SU-DHL-6 (cell line): ENCODE results near the gene CEP350.

Experiments used
- H2AFZ ChIP-seq: fragments of 200-600 bp; sonication (generic); 2 replicates; pipeline ENCODE4 v1.6.1; 2014; ENCODE audit warnings: low read depth, mild to moderate bottlenecking, moderate library complexity, mixed read lengths, antibody characterized with exemption, low read length; ENCODE audit not compliant: severe bottlenecking
- H3F3A ChIP-seq: fragments of 200-600 bp; shearing (Covaris generic); 2 replicates; pipeline ENCODE4 v1.6.0; 2016; ENCODE audit warnings: antibody characterized with exemption, mild to moderate bottlenecking; ENCODE audit not compliant: insufficient read depth
- H3K27ac ChIP-seq: fragments of 200-600 bp; sonication (generic); 2 replicates; pipeline ENCODE4 v1.5.1; 2016; ENCODE audit warnings: low read depth, mild to moderate bottlenecking, low read length, moderate library complexity, mixed read lengths
- H3K27me3 ChIP-seq: fragments of 200-600 bp; sonication (generic), shearing (Covaris generic); 2 replicates; pipeline ENCODE4 v1.6.0; 2014; ENCODE audit warnings: mild to moderate bottlenecking, low read length
- H3K36me3 ChIP-seq: fragments of 200-600 bp; sonication (generic); 2 replicates; pipeline ENCODE4 v1.6.1; 2014; ENCODE audit warnings: mild to moderate bottlenecking, low read length, mixed read lengths
- H3K4me2 ChIP-seq: fragments of 300-600, 200-600 bp; shearing (Covaris generic), sonication (generic); 2 replicates; pipeline ENCODE4 v1.6.0; 2014; ENCODE audit warnings: low read length, low read depth, mild to moderate bottlenecking; ENCODE audit not compliant: poor library complexity, severe bottlenecking
- H3K4me3 ChIP-seq: fragments of 200-600 bp; sonication (generic); 2 replicates; pipeline ENCODE4 v1.5.1; 2014; ENCODE audit warnings: antibody characterized with exemption, low read length, mild to moderate bottlenecking, mixed read lengths; ENCODE audit not compliant: insufficient read depth, poor library complexity, severe bottlenecking
- H3K79me2 ChIP-seq: fragments of 200-600 bp; sonication (generic); 2 replicates; pipeline ENCODE4 v1.6.1; 2014; ENCODE audit warnings: mild to moderate bottlenecking, low read length, moderate library complexity; ENCODE audit not compliant: insufficient read depth
- H3K9ac ChIP-seq: fragments of 200-600 bp; sonication (generic); 2 replicates; pipeline ENCODE4 v1.7.0; 2014; ENCODE audit warnings: mild to moderate bottlenecking, low read length
- H3K9me2 ChIP-seq: fragments of 200-600 bp; sonication (generic); replicated peaks from 2 replicates; pipeline ENCODE4 v1.6.1; 2014; ENCODE audit warnings: low read length; ENCODE audit not compliant: insufficient read depth
- H3K9me3 ChIP-seq: fragments of 200-600 bp; sonication (generic); 2 replicates; pipeline ENCODE4 v1.6.1; 2014; ENCODE audit warnings: low read length, mixed read lengths; ENCODE audit not compliant: insufficient read depth
- H4K20me1 ChIP-seq: fragments of 200-600 bp; sonication (generic); 2 replicates; pipeline ENCODE4 v1.6.1; 2014; ENCODE audit warnings: low read depth, mild to moderate bottlenecking, antibody characterized with exemption, low read length, moderate library complexity, mixed read lengths
- CTCF ChIP-seq: fragments of 200-600 bp; sonication (generic); IDR thresholded peaks from one replicate; pipeline ENCODE4 v1.5.1; 2017; ENCODE audit warnings: antibody characterized with exemption, mild to moderate bottlenecking, low read length, moderate library complexity; ENCODE audit not compliant: insufficient read depth, poor library complexity, severe bottlenecking
- EZH2phosphoT487 ChIP-seq: fragments of 200-600 bp; sonication (generic), shearing (Covaris generic); conservative IDR thresholded peaks from 2 replicates; pipeline ENCODE4 v1.6.1; 2018; ENCODE audit warnings: mild to moderate bottlenecking, antibody characterized with exemption, low read length, moderate library complexity, mixed read lengths

CEP350 gene

GRCh38 chr1:180151508-180151907 lies 196.9 kb downstream of the CEP350 start:
- Histone ChIP-seq H3K36me3 (no peaks in the 10 kb centered on the region), H2AFZ (no peak overlapping the region), H3K4me2 (no peak overlapping the region), H3K27ac (no peak overlapping the region), H3F3A (no peaks in the 10 kb centered on the region), H3K9ac (no peak overlapping the region), H4K20me1 (no peaks in the 10 kb centered on the region), H3K9me2 (no peaks in the 10 kb centered on the region), H3K27me3 (no peaks in the 10 kb centered on the region), H3K4me3 (no peak overlapping the region), H3K9me3 (no peaks in the 10 kb centered on the region), H3K79me2 (no peaks in the 10 kb centered on the region)
- no peak for TF ChIP-seq CTCF

- Histone ChIP-seq H3K79me2 (no peaks in the 10 kb centered on the region), H2AFZ (no peak overlapping the region), H3K27ac (no peak overlapping the region), H3K9ac (no peak overlapping the region), H3K4me3 (no peak overlapping the region), H3K4me2 (no peak overlapping the region), H3K9me2 (no peaks in the 10 kb centered on the region), H3K9me3 (no peaks in the 10 kb centered on the region), H3F3A (no peaks in the 10 kb centered on the region), H3K36me3 (no peaks in the 10 kb centered on the region), H4K20me1 (no peaks in the 10 kb centered on the region), H3K27me3 (no peaks in the 10 kb centered on the region)
- TF ChIP-seq EZH2phosphoT487 (no peak), CTCF (no peak)
Measured at GRCh38 chr1:180152588-180152987, 198.0 kb downstream of the CEP350 start.

DNA sequence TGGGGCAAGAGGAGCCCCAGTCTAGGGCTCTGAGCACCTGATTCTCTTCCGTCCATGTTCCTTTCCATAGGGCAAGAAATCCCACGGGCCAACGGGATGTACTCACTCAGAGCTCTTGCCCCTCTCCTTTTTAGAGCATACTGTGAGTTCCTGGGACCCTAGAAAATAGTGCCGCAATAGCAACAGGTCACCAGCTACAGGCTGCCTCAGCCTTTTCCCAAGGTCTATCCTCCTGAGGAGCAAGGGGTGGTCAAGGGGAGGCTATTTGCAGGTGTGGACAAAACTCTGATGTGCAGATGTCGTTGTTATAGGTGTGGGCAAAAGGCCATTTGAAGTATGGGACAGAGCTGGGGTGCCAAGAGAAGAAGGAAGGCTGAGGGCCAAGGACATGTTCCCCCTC lies 198.4 kb downstream of the CEP350 start:
- Histone ChIP-seq H3K4me3 (no peak overlapping the region), H3K9me3 (no peaks in the 10 kb centered on the region), H3K9ac (no peak overlapping the region), H3F3A (no peaks in the 10 kb centered on the region), H3K36me3 (no peaks in the 10 kb centered on the region), H3K4me2 (no peak overlapping the region), H3K27ac (no peak overlapping the region), H3K79me2 (no peaks in the 10 kb centered on the region), H3K27me3 (no peaks in the 10 kb centered on the region), H3K9me2 (no peaks in the 10 kb centered on the region), H4K20me1 (no peaks in the 10 kb centered on the region), H2AFZ (no peak overlapping the region)
- TF ChIP-seq CTCF (no peak), EZH2phosphoT487 (no peak)

DNA sequence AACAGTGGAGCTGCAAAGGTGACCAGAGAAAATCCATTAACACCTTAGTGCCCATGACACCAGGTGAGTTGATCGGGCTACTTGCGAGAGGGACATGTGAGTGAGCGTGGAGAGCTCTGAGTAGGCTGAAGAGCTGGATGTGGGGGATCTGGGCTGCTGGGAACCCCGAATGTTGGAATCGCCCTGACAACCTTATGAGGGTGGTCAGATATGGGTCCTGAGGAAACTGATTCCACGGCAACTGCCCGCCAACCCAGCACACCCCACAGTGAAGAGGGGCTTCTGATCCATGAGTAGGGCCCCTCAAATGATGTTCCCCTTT lies 199.4 kb downstream of the CEP350 start:
- Histone ChIP-seq H3K27me3 (no peaks in the 10 kb centered on the region), H3K9ac (peak overlapping the region; percentile 75), H3K9me3 (no peaks in the 10 kb centered on the region), H3K27ac (no peak overlapping the region), H2AFZ (peak overlapping the region; percentile 96), H3K79me2 (no peaks in the 10 kb centered on the region), H3K36me3 (no peaks in the 10 kb centered on the region), H3K4me2 (peak overlapping the region; percentile 76), H3F3A (no peaks in the 10 kb centered on the region), H3K4me3 (peak overlapping the region; percentile 90), H3K9me2 (no peaks in the 10 kb centered on the region), H4K20me1 (no peaks in the 10 kb centered on the region)
- TF ChIP-seq CTCF (no peak), EZH2phosphoT487 (no peak)
